Measurements from ENCODE around the gene SCRT2.

GRCh38 chr20:717271-717670 lies 41.7 kb upstream of the SCRT2 start:
- TF ChIP-seq CTCF (IDR thresholded peaks at IDR 0.05; ENCODE audit: borderline replicate concordance, extremely low read depth, low read length, poor library complexity, severe bottlenecking) (no peak), EZH2 (IDR thresholded peaks at IDR 0.05; ENCODE audit: borderline replicate concordance, low read depth, low read length, severe bottlenecking) (no peak)

All from DND-41 (cell line).